ENCODE measurements around the gene PTK6.

Gene PTK6

GRCh38 chr20:63545814-63546213 is 8.6 kb upstream of the PTK6 start:
- H4K20me1 ChIP-seq (ENCODE audit: control insufficient read depth, insufficient read depth, low read depth, low read length): peaks cover 4% of the 10 kb centered on the region; the same call in 1 of the 2 replicates
- TF ChIP-seq EZH2phosphoT487 (IDR thresholded peaks at IDR 0.05; ENCODE audit: borderline replicate concordance, low read length): no peak
- no peak for TF ChIP-seq CTCF (IDR thresholded peaks at IDR 0.05; ENCODE audit: low read depth, low read length, poor library complexity, severe bottlenecking)

GRCh38 chr20:63544958-63545516 is 7.9 kb upstream of the PTK6 start:
- no peaks in the 10 kb centered on the region for H3K9me2 ChIP-seq (replicated peaks; ENCODE audit: control insufficient read depth, low read length)
- no peaks in the 10 kb centered on the region for H3K9me3 ChIP-seq (ENCODE audit: control insufficient read depth, insufficient read depth, low read length)
- no peaks in the 10 kb centered on the region for H3K79me2 ChIP-seq (ENCODE audit: control insufficient read depth, low read length)
- H3K4me2 ChIP-seq (ENCODE audit: low read length): no peak overlapping the region
- no peaks in the 10 kb centered on the region for H3K36me3 ChIP-seq (ENCODE audit: control insufficient read depth, low read length)
- peaks cover 51% of the 10 kb centered on the region for H3K27me3 ChIP-seq (ENCODE audit: control insufficient read depth, low read length)
- H4K20me1 ChIP-seq (ENCODE audit: control insufficient read depth, insufficient read depth, low read depth, low read length): peaks cover 4% of the 10 kb centered on the region; the same call in 1 of the 2 replicates
- no peak overlapping the region for H3K4me3 ChIP-seq (ENCODE audit: low read length)
- TF ChIP-seq EZH2phosphoT487 (IDR thresholded peaks at IDR 0.05; ENCODE audit: borderline replicate concordance, low read length) (no peak), CTCF (IDR thresholded peaks at IDR 0.05; ENCODE audit: low read depth, low read length, poor library complexity, severe bottlenecking) (no peak)
- H3K4me1 ChIP-seq (ENCODE audit: control insufficient read depth, low read length): peaks cover 11% of the 10 kb centered on the region
- no peaks in the 10 kb centered on the region for H3F3A ChIP-seq (ENCODE audit: control insufficient read depth, insufficient read depth)
- no peak overlapping the region for H3K27ac ChIP-seq (ENCODE audit: low read depth, low read length)

More at GRCh38 chr20:63545814-63546213, 8.6 kb upstream of the PTK6 start:
- H3K79me2 ChIP-seq (ENCODE audit: control insufficient read depth, low read length): no peaks in the 10 kb centered on the region
- H3K4me2 ChIP-seq (ENCODE audit: low read length): no peak overlapping the region
- H3K9me2 ChIP-seq (replicated peaks; ENCODE audit: control insufficient read depth, low read length): no peaks in the 10 kb centered on the region
- H3K4me3 ChIP-seq (ENCODE audit: low read length): no peak overlapping the region
- H3K27ac ChIP-seq (ENCODE audit: low read depth, low read length): no peak overlapping the region
- H3F3A ChIP-seq (ENCODE audit: control insufficient read depth, insufficient read depth): no peaks in the 10 kb centered on the region
- peaks cover 11% of the 10 kb centered on the region for H3K4me1 ChIP-seq (ENCODE audit: control insufficient read depth, low read length)
- no peaks in the 10 kb centered on the region for H3K36me3 ChIP-seq (ENCODE audit: control insufficient read depth, low read length)
- no peaks in the 10 kb centered on the region for H3K9me3 ChIP-seq (ENCODE audit: control insufficient read depth, insufficient read depth, low read length)
- peaks cover 55% of the 10 kb centered on the region for H3K27me3 ChIP-seq (ENCODE audit: control insufficient read depth, low read length)

GRCh38 chr20:63544241-63544957 is 7.2 kb upstream of the PTK6 start:
- Histone ChIP-seq H3K9me3 (ENCODE audit: control insufficient read depth, insufficient read depth, low read length) (no peaks in the 10 kb centered on the region), H4K20me1 (ENCODE audit: control insufficient read depth, insufficient read depth, low read depth, low read length) (peaks cover 4% of the 10 kb centered on the region; the same call in 1 of the 2 replicates), H3K4me3 (ENCODE audit: low read length) (no peak overlapping the region), H3K27me3 (ENCODE audit: control insufficient read depth, low read length) (peaks cover 45% of the 10 kb centered on the region), H3K79me2 (ENCODE audit: control insufficient read depth, low read length) (no peaks in the 10 kb centered on the region), H3K4me1 (ENCODE audit: control insufficient read depth, low read length) (peaks cover 11% of the 10 kb centered on the region), H3K27ac (ENCODE audit: low read depth, low read length) (no peak overlapping the region), H3F3A (ENCODE audit: control insufficient read depth, insufficient read depth) (no peaks in the 10 kb centered on the region), H3K4me2 (ENCODE audit: low read length) (no peak overlapping the region), H3K36me3 (ENCODE audit: control insufficient read depth, low read length) (no peaks in the 10 kb centered on the region), H3K9me2 (replicated peaks; ENCODE audit: control insufficient read depth, low read length) (no peaks in the 10 kb centered on the region)
- TF ChIP-seq CTCF (IDR thresholded peaks at IDR 0.05; ENCODE audit: low read depth, low read length, poor library complexity, severe bottlenecking) (no peak), EZH2phosphoT487 (IDR thresholded peaks at IDR 0.05; ENCODE audit: borderline replicate concordance, low read length) (no peak)
